Stimulated activated CD8-positive, alpha-beta memory T cell treated with anti-CD3 and anti-CD28 coated beads, Interleukin-2, amount 100 ng/mL, for 48 hours (primary cell): Measurements from ENCODE around the gene PI4KB.
A peak's percentile ranks its signal among the peaks of the same experiment; 100 is the strongest.
"Not testable (repeated sequence)": the region's sequence is repeated elsewhere in the genome, so short reads cannot be mapped to it uniquely, and the experiment has no call there.

ENCODE experiments used
- DNase-seq, 2 donors: peaks; one replicate each; pipeline ENCODE4 v3.0.0-alpha.2; 2020; ENCODE audit warnings: low read depth in 2 of 2

PI4KB gene

DNA sequence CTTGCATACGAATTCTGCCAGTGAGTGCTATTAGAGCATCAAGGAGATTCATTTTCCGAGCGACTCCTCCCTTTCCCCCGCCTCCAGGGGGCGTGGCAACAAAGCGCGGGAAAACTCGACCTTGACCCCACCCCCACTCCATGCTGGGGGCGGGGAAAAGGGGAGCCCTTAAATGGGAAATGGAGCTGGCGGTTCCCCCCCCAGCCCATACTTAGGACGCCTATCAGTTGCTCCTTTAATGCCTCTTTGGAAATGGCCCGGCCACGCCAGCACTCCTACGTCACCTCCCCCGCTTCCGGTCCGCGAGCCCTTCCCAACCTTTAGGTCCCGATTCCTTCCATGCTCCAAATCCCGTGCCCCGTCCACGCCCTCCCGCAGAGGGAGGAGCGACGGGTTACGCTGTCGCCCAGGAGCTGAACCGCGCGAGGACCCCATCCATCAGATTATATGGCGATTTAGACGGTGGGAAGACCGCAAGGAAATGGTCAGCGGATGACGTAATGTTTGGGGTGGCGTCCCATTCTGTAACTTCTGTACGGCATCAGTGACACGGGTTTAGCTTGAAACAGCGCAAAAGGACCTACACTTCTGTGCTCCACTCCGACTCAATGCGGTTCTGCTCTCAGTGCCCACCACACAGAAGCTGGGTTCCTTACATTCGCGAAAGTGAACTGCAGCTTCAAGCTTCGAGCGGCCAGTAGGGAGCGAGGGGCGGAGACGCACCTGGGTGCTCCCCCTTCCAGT is 45.8 kb downstream of the PI4KB start:
- DNase-seq = peak; percentile 92 to 93

DNA sequence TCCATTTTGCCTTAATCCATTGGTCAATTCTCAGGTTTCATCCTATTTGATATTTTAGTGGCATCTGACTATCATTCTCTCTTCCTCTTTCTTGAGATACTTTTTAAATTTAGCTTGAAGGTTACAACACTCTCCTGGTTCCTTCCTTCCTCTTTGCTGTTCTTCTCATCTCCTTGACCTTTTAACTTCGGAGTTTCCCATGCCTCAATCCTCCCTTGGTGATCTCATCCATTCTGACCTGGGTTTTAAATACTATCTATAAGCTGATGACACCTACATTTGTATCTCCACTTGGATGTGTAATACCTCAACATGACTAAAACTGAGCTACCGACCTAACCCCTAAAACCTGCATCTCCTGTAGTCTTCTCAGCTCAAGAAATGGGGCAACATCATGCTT is 50.0 kb downstream of the PI4KB start:
- DNase-seq = no peak

DNA sequence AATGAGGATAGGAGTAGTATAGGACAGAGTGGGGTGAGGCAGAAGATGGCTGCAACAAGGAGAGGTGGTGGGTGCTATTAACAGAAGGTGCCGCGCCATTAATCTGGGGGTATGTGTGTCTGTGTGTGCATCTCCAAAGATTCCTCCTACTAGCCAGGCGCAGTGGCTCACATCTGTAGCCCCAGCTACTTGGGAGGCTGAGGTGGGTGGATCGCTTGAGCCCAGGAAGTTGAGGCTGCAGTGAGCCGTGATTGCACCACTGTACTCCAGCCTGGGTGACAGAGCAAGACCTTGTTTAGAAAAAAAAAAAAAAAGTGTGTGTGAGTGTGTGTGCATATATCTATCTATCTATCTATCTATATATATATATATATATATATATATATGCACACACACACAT is 51.9 kb downstream of the PI4KB start:
- DNase-seq = not testable (repeated sequence)

DNA sequence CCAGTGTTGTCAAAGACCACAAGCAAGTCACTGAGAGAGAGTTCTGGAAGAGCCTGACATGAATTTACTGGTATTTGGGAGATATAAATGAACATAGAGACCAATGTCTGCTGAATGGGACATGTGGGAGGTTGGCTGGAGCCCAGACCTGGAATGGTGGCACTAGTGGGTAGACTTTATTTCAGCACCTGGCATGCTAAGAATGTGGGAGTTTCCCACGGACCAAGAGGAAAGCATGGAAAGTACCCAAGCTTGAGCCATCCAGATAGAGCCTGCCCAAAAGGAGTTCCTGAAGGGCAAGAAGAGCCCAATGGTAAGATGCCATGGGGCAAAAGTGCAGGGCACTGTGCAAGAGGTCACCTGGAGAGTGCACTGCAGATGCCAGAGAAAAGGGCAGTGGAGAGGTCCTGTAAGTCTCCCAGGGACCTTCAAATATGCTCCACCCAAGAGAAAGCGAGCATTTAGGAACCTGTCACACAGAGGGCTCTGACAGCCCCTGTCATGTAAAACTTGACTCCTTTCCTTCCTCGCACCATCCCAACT is 53.2 kb downstream of the PI4KB start:
- DNase-seq = no peak

DNA sequence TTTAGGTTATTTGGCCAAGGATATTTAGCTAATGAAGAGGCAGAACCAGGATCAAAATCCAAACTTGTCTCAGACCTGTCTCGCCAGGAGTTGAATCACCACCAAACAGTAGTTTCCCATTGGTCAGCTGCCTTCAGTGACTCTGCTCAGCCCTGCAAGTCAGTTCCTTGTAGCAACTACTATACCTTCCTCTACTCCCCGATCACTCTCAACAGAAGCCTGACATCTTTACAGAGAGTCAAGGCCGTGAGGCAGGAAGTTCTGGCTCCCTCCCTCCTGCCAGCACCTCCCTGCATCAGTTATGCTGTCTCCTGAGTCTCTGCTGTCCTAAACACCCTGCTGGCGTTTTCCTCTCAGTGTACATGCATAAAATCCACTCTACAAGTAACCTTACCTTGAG is 59.5 kb downstream of the PI4KB start:
- DNase-seq = no peak

DNA sequence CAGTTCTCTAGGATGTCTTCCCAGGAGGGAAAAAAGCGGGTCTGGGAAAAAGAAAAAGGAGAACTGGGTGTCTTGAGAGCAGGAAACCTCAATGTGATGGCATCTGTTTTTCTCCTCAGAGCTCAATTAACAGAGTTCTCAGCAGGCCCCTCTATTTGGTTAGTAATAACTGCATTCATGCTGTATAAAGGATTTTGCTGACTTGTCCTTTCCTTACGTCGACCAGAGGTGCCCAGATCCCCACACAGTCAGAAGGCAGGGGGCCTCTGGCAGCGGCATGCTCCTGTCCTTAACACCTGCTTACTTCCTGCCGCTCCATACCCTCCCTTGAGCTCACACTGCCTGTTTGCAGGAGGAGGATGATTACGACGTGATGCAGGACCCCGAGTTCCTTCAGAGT is 60.4 kb downstream of the PI4KB start:
- no peak for DNase-seq

DNA sequence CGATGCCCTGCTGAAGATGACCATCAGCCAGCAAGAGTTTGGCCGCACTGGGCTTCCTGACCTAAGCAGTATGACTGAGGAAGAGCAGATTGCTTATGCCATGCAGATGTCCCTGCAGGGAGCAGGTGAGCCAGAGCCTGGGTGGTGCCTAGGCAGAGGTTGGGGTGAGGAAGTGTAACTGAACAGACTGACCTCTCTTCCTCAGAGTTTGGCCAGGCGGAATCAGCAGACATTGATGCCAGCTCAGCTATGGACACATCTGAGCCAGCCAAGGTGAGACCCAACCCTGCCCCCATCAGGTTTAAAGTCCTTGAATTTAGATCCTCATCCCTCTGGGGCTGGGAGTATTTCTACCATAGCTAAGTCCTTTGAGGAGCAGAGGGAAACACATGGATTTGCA is 60.9 kb downstream of the PI4KB start:
- DNase-seq = no peak

DNA sequence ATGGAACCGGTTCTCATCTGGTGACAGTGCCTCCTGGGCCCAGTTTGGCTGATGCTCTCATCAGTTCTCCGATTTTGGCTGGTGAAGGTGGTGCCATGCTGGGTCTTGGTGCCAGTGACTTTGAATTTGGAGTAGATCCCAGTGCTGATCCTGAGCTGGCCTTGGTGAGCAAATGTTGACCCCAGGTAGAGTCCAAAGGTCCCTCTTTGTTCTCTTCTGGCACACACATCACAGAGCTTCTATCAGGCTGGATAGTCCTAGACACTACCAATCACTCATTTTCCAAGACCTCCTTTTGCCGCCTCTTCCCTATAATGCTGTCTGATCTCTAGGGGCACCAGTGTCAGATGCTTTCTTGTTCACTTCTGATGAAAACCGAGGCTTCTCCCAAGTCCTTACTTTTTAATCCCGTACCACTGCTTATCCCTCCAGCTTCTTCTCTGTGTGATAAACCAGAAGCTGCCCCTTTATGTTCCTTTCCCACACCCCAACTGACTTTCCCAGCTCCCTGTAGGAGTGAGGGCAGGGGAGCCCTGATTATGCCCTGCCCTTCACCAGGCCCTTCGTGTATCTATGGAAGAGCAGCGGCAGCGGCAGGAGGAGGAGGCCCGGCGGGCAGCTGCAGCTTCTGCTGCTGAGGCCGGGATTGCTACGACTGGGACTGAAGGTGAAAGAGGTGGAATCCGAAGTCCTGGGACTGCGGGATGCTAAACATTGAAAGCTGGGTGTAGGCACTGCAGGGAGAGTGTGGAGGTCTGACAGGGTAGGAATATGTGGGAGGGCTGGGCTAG is 61.6 kb downstream of the PI4KB start:
- DNase-seq = no peak

DNA sequence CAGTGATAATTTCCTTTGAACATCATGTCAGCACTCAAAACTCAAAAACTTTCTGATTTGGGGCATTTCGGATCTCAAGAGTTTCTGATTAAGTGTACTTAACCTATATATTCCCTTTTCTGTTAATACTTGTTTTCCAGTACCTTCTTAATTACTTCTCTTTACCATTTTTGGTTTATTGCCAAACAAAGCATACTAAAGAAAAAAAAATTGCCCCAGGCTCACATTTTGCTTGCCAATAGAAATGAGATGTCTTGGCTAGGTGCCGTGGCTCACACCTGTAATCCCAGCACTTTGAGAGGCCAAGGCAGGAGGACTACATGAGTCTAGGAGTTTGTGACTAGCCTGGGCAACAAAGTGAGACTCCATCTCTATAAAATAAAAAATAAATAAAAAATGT is 67.9 kb downstream of the PI4KB start:
- no peak for DNase-seq

DNA sequence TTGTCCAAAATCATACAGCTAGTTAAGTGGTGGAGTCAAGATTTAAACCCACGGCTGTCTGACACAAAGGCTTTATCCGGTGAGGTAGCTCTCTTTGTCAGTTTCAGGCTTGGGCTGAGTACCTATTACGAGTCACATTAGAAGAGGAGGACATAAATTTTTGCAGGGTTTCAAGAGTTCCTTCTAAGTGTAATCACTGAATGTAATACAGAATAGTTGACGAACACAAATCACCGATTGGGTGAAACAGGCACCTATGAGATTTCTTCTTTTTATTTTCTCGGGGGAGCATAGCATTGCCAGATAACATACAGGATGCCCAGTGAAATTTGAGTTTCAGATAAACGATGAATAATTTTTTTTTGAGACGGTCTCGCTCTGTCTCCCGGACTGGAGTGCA is 71.8 kb downstream of the PI4KB start:
- no peak for DNase-seq

DNA sequence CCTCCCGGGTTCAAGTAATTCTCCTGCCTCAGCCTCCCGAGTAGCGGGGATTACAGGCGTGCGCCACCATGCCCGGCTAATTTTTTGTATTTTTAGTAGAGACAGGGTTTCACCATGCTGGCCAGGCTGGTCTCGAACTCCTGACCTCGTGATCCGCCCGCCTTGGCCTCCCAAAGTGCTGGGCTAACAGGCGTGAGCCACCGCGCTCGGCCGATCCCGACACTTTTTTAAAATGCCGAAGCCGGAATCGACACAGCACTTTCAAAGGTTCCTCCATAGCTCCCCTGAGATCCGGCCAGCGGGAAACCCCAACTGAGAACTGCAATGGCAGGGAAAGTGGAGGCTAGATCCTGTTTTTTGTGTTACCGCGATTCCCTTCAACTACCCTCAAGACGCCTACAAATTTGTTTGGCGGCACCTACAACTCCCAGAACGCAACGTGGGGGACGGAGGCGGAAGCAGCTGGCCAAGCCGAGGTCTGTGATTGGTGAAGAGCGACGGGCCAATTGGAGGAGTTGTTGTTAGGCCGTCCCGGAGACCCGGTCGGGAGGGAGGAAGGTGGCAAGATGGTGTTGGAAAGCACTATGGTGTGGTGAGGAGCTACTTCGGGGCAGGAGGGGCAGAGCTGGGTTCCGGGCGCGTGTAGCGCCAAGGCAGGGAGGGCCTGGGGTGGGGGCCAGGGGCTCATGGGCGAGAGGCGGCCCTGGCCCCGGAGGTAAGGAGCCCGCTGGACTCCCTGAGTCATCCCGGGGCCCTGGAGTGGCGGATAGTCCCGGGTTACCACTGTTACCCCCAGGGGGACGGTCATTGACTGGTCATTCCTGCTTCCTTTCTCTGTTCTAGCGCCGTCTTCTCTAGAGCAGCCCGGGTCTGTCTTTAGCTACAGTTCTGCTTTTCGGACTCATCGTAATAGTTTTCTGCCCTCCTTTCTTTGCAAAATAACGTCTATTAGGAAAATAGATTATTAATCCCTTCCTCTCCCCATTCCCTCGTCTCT is 72.7 kb downstream of the PI4KB start, which contains the start of gene PSMD4:
Gene PSMD4, plus strand, starts transcription at position 518 of the 997 bp plus-strand sequence. Its CDS starts 49 bp downstream, at position 567.
- peak; percentile 85 to 90 for DNase-seq

DNA sequence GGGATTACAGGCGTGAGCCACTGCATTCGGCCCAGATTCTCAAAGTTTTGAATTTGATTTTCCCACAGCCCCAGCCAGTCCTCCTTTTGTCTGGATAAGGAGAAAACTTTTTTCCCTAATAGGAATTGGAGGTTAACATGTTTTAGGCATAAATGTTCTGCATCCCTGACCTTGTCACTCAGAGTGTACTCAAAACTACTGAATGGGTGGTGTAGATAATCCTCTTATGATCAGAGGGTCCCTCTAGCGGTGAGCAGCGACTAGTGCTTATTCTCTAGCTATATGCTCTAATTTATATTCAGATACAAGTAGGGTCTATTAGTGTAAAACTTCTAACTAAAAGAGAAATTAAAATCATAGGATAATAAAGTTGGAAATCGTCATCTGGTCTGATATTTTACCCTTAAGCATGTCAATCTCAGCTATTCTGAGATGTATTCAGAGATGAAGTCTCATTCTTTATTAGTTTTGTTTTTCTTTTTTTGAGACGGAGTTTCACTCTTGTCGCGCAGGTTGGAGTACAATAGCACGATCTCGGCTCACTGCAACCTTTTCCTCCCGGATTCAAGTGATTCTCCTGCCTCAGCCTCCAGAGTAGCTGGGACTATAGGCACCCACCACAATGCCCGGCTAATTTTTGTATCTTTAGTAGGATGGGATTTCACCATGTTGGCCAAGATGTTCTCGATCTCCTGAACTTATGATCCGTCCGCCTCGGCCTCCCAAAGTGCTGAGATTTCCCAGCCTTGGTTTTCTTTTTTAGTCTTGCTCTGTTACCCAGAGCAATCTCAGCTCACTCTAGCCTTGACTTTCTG is 75.4 kb downstream of the PI4KB start:
- DNase-seq = peak; percentile 17 to 27

DNA sequence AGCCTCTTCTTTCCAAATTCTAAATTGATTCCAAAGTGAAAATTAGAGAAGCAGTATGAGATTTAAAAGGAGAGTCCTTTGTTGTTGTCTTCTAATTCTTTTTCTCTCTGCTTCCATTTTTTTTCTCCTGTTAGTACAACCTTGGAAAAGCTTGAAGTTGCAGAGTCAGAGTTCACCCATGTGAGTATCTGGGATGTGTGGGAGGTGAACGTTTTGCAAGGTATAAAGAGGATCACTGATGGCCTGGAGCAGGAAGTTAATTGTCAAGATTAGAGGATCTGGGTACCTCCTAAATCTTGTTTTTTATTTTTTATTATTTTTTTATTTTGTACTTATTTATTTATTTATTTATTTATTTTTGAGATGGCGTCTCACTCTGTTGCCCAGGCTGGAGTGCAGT is 80.4 kb downstream of the PI4KB start:
- DNase-seq = no peak

DNA sequence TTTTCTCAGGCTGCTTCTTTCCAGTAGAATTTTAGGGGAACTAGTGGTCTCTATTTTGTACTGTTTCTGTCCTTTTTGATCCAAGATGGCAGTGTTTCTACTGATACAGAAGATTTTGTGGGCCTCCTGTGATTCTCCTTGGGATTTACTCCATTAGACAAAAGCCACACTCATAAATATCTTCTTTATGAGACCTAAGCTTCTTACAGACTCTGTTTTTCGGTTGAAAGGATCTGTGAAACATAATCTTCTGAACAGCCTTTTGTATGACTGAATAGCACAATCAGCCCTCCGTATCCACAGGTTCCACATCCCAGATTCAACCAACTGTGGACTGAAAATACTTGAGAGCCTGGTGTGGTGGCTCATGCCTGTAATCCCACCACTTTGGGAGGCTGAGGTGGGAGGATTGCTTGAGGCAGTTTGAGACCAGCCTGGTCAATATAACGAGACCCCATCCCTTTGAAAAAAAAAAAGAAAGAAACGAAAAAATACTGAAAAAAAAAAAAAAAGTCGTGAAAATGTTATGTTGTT is 83.5 kb downstream of the PI4KB start:
- DNase-seq = no peak

DNA sequence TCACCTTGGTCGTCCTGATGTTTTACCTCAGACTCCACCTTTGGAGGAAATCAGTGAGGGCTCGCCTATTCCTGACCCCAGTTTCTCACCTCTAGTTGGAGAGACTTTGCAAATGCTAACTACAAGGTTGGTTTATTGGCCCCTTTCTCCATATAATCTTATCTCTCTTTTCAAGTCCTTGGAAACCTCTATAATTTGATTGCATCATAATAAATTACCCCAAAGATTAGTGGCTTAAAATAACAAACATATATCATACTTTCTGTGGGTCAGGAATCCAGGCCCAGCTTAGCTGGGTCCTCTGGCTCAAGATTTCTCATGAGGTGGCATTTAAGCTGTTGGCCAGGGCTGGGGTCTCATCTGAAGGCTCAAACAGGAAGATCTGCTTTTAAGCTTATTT is 84.8 kb downstream of the PI4KB start:
- DNase-seq = no peak
